G401 (cell line): Measurements from ENCODE around the gene MYCBP2. TPM values are rescaled to one million over a fixed set of nuclear protein-coding genes. Genes with fewer than 3 reads are reported as not detected.
"Not testable (repeated sequence)": the region's sequence is repeated elsewhere in the genome, so short reads cannot be mapped to it uniquely, and the experiment has no call there.

Experiments
- DNase-seq: peaks from one replicate; pipeline ENCODE4 v3.0.0-alpha.2; 2015; ENCODE audit warnings: low spot score
- in situ Hi-C: cut with HindIII; loops from 2 replicates; pipeline ENCODE4 v1.10.0; 2016; ENCODE audit warnings: low sequenced_read_pairs, mixed read lengths
- total RNA-seq: library from RNA; depleted of rRNA; stranded (reverse); fragments of >200 nt; shearing (Covaris generic); gene quantifications from 2 replicates; pipeline ENCODE4 v1.2.3, GENCODE V29; 2014

Gene MYCBP2
- total RNA-seq, 1 experiment from 2014 or later, result 9.2 TPM

- in situ Hi-C loops, result no loop called here
- DNase-seq, result no peak
These were observed 16.9 kb upstream of the MYCBP2 start for GRCh38 chr13:77343841-77344240.

GRCh38 chr13:77339408-77339807 is 12.5 kb upstream of the MYCBP2 start:
- in situ Hi-C loops, result no loop called here

GRCh38 chr13:77338961-77339401 is 12.1 kb upstream of the MYCBP2 start:
- no peak for DNase-seq
- in situ Hi-C loops, result no loop called here

More at GRCh38 chr13:77339408-77339807, 12.5 kb upstream of the MYCBP2 start:
- DNase-seq, result no peak

GRCh38 chr13:77338329-77338728 is 11.4 kb upstream of the MYCBP2 start:
- no peak for DNase-seq
- in situ Hi-C loops, result no loop called here

- no peak for DNase-seq
- in situ Hi-C loops, result no loop called here
These were observed 10.3 kb upstream of the MYCBP2 start for GRCh38 chr13:77337159-77337558.

- in situ Hi-C loops, result no loop called here
- no peak for DNase-seq
These were observed 8.6 kb upstream of the MYCBP2 start for GRCh38 chr13:77335543-77335942.

- in situ Hi-C loops, result no loop called here
- no peak for DNase-seq
These were observed 6.7 kb upstream of the MYCBP2 start for GRCh38 chr13:77333594-77333993.

- no peak for DNase-seq
- in situ Hi-C loops, result no loop called here
These were observed 4.5 kb upstream of the MYCBP2 start for GRCh38 chr13:77331421-77331820.

- DNase-seq, result no peak
- in situ Hi-C loops, result no loop called here
These were observed 3.2 kb upstream of the MYCBP2 start for GRCh38 chr13:77329911-77330584.

- DNase-seq, result peak; percentile 97
- in situ Hi-C loops, result no loop called here
These were observed 2.4 kb upstream of the MYCBP2 start for GRCh38 chr13:77329133-77329910.

- no peak for DNase-seq
- in situ Hi-C loops, result no loop called here
These were observed 1.9 kb upstream of the MYCBP2 start for GRCh38 chr13:77328819-77329132.

- in situ Hi-C loops, result no loop called here
- peak; percentile 66 for DNase-seq
These were observed 1.4 kb downstream of the MYCBP2 start for GRCh38 chr13:77325371-77325980.

- DNase-seq, result no peak
- in situ Hi-C loops, result no loop called here
These were observed 3.0 kb downstream of the MYCBP2 start for GRCh38 chr13:77323858-77324257.

- DNase-seq, result no peak
- in situ Hi-C loops, result no loop called here
These were observed 7.4 kb downstream of the MYCBP2 start for GRCh38 chr13:77319536-77319935.

- in situ Hi-C loops, result no loop called here
- DNase-seq, result no peak
These were observed 8.2 kb downstream of the MYCBP2 start for GRCh38 chr13:77318741-77319140.

- DNase-seq, result no peak
- in situ Hi-C loops, result no loop called here
These were observed 10.5 kb downstream of the MYCBP2 start for GRCh38 chr13:77316430-77316829.

GRCh38 chr13:77315509-77315908 is 11.4 kb downstream of the MYCBP2 start:
- DNase-seq, in situ Hi-C loops: not testable (repeated sequence)

GRCh38 chr13:77313923-77314322 is 13.0 kb downstream of the MYCBP2 start:
- DNase-seq, result no peak
- in situ Hi-C loops, result no loop called here

GRCh38 chr13:77312311-77312710 is 14.6 kb downstream of the MYCBP2 start:
- in situ Hi-C loops, result no loop called here
- no peak for DNase-seq

GRCh38 chr13:77310579-77311279 is 16.2 kb downstream of the MYCBP2 start:
- DNase-seq, result no peak
- in situ Hi-C loops, result no loop called here
